Liver (tissue), 3 donors: ENCODE measurements around the gene FEM1B.

Experiments used
- EGR1 ChIP-seq, 2 donors: IDR thresholded peaks; 2 replicates each; pipeline ENCODE4 v1.6.1; 2016 to 2018; ENCODE audit warnings: antibody characterized with exemption in 2 of 2, low read depth in 2 of 2
- GABPA ChIP-seq, 2 donors: IDR thresholded peaks in 1 of 2; conservative IDR thresholded peaks in 1 of 2; 2 replicates each; pipeline ENCODE4 v1.6.1; 2016; ENCODE audit warnings: antibody characterized with exemption in 2 of 2, mild to moderate bottlenecking in 1 of 2, moderate library complexity in 1 of 2
- RAD21 ChIP-seq, 2 donors: IDR thresholded peaks; 2 replicates each; pipeline ENCODE4 v1.6.1; 2016; ENCODE audit warnings: antibody characterized with exemption in 2 of 2, mild to moderate bottlenecking in 2 of 2
- RXRA ChIP-seq, 2 donors: IDR thresholded peaks; 2 replicates each; pipeline ENCODE4 v1.6.1; 2017 to 2018; ENCODE audit warnings: antibody characterized with exemption in 2 of 2, mild to moderate bottlenecking in 1 of 2
- SP1 ChIP-seq: IDR thresholded peaks from 2 replicates; pipeline ENCODE4 v1.6.1; 2018; ENCODE audit warnings: antibody characterized with exemption, mild to moderate bottlenecking
- TF ChIP-seq, protein P1 (sequence below): fragments of 150-350 bp; IDR thresholded peaks from 2 replicates; pipeline ENCODE4 v1.5.1; 2017; ENCODE audit warnings: improper control_type of control experiment, low read depth, low read length; ENCODE audit not compliant: missing input control
- TF ChIP-seq, protein P2 (sequence below): IDR thresholded peaks from 2 replicates; pipeline ENCODE4 v1.6.1; 2016; ENCODE audit warnings: antibody characterized with exemption
- donor health status: healthy.
- donor health status: healthy.

DNA sequence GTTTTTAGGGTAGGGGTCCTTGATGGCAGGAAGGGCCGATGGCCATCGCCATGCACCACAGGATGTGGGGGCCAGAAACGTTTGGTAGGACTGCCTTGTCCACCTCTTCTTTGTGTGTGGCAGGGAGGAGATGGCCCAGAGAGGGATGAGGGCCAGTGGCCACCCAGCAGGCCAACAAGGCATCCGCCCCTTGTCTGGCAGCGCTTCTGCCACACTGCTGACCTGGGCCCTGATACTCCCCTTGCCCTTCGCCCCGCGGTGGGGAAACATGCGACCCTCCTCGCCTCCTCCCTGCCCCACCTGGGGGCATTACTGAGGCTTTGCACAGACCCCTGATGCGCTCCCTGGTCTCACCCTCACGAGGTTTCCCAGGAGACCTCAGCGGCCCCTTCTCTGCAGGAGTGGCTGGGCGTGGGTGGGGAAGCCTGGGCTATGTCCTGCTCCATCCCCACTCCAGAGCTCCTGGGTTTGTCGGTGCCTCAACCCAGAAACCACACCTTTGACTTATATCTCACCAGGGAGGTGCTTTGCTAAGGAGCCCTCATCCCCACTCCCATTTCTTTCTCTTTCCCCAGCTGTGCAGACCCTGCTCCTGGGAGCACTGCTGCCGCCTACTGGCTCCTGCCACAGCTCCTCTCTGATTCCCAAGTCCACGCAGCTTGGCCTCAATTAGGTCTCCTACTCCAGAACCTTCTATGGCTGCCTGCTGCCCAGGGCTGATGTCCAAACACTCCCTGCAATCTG, 38.7 kb downstream of the FEM1B start:
- TF ChIP-seq, protein P1, sequence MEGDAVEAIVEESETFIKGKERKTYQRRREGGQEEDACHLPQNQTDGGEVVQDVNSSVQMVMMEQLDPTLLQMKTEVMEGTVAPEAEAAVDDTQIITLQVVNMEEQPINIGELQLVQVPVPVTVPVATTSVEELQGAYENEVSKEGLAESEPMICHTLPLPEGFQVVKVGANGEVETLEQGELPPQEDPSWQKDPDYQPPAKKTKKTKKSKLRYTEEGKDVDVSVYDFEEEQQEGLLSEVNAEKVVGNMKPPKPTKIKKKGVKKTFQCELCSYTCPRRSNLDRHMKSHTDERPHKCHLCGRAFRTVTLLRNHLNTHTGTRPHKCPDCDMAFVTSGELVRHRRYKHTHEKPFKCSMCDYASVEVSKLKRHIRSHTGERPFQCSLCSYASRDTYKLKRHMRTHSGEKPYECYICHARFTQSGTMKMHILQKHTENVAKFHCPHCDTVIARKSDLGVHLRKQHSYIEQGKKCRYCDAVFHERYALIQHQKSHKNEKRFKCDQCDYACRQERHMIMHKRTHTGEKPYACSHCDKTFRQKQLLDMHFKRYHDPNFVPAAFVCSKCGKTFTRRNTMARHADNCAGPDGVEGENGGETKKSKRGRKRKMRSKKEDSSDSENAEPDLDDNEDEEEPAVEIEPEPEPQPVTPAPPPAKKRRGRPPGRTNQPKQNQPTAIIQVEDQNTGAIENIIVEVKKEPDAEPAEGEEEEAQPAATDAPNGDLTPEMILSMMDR = no peak
- TF ChIP-seq, protein P2, sequence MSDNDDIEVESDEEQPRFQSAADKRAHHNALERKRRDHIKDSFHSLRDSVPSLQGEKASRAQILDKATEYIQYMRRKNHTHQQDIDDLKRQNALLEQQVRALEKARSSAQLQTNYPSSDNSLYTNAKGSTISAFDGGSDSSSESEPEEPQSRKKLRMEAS = no peak
- TF ChIP-seq EGR1 (IDR thresholded peaks at IDR 0.05; ENCODE audit: low read depth in 2 of 2) = no peak
- no peak for TF ChIP-seq SP1
- TF ChIP-seq RAD21 (IDR thresholded peaks at IDR 0.05) = no peak
- TF ChIP-seq RXRA (IDR thresholded peaks at IDR 0.05) = no peak
- TF ChIP-seq GABPA (IDR thresholded peaks at IDR 0.05 in 1 of 2, conservative IDR thresholded peaks at IDR 0.05 in 1 of 2) = no peak
